CD4-positive, alpha-beta T cell treated with Interleukin-6 for 4 hours (primary cell): ENCODE measurements around the gene SARS1.
"Not testable (repeated sequence)": the region's sequence is repeated elsewhere in the genome, so short reads cannot be mapped to it uniquely, and the experiment has no call there.

Experiments used
- DNase-seq: peaks from one replicate; pipeline ENCODE4 v3.0.0-alpha.2; 2020; ENCODE audit warnings: mixed read lengths

SARS1 gene

DNA sequence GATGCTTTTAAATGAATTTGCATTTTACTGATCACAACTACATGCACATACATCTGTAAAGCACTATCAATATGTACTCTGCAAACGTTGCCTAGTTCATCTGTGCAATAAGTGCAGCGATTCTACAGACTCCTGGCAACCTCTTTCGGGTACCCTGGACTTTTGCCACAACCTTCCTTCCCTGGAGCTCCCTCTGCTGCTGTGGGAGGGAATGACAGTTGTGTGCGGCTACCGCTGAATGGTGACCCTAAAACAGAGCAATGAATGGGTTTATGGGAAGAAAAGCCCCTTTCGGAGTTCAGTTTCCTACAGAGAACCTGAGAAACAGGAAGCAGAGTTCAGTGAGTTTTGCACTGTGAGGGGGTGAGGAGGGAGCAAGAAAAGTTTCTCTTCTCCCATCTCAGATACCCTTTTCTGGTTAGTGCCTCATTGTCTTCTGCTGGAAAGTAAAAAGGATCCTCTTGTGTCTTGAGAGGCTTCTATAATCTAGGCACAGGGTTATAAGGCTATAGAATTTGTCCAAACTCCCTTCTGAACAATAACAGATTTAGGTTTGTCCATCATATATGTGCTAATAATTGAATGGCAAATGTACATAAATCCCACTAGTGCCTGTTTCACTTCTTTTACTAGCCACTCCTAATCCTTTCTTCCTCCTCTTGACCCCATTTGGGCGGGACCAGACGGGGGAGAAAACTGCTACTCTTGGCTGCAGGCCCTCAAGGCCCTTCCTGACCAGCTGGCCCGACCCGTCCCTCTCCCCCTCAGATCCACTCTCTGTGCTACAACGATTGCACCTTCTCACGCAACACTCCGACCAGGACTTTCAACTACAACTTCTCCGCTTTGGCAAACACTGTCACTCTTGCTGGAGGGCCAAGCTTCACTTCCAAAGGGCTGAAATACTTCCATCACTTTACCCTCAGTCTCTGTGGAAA lies 19.8 kb upstream of the SARS1 start:
- DNase-seq, result peak; percentile 55

DNA sequence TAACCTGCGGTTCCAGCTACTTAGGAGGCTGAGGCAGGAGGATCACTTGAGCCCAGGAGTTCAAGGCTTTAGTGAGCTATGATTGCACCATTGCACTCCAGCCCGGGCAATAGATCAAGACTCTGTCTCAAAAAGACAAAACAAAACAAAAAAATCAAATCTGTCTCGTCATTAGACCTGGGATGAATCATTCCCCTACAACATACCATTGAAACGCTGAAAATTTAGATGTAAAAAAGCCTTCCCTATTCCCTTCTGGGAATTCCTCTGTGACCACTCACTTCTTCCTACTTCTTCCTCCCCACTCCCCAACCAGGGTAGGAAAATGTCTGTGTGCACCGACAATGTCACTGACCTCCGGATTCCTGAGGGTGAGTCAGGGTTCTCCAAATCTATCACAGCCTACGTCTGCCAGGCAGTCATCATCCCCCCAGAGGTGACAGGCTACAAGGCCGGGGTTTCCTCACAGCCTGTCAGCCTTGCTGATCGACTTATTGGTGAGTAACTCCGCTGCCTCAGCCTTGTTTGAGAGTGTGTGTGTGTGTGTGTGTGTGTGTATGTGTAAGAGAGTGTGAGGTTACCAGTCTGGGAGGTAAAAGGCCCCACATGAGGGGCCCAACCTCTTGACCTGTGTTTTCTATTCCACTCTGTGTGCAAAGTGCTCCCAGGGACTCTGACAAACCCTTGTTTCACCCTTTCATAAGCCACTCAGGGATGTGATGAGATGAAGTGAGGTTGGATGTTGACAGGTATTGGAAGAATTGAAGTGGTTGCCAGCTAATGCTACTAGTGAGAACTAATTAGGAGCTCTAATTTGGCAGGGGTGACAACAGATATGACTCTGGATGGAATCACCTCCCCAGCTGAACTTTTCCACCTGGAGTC lies 16.3 kb upstream of the SARS1 start:
- no peak for DNase-seq

DNA sequence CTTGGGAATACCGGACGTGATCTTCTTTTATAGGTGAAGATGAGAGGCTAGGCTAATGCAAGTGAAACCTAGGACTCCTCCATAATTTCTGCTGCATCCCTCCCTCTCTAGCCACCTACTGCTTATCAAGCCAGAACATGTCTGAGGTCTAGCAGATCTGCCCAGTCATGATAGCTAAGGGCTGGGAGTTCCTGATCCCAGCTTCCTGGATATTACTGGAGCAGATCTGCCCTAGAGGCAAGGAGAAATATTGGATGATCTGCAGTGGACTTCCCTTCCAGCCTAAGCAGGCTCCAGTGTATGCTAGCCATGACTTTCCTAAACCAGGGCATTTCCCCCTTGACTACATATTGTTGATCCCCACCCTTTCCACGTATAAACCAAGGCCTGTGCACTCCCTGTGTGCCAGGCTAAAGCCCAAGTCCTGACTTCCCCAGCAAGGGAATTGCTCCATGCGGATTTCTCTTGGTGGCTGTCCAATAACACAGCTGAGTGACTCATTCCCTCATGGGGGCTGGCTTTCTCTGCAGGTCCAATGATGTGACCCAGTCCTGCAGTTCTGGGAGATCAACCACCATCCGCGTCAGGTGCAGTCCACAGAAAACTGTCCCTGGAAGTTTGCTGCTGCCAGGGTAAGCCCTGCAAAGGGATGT lies 15.5 kb upstream of the SARS1 start:
- DNase-seq, result no peak

DNA sequence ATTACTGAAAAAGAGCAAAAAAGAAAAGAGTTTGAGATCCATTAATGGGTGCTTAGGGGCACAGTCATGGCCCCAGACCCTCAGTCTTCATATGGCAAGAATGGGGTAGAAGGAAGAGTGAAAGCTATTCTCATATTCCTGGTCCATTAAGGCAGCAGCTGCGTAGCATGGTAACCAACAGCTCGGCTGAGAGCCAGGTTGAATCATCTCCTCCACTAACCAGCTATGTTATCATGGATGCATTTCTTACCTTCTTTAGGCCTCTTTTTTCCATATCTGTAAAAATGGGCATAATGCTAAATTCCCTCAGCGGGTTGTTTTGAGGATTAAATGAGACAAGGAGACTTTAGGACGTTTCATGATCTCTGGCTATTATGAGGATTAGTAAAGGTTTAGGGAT lies 15.0 kb upstream of the SARS1 start:
- no peak for DNase-seq

DNA sequence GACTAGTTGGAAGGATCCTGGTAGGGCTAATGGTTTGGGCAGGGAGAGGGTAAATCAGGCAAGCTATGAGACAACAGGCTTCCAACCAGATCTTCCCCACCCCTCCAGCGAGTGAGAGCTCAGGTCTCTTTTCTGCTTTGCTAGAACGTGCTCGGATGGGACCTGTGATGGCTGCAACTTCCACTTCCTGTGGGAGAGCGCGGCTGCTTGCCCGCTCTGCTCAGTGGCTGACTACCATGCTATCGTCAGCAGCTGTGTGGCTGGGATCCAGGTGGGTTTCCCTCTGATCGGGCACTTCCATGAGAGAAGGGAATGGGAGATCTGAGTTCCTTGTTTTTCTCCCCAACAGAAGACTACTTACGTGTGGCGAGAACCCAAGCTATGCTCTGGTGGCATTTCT lies 14.0 kb upstream of the SARS1 start:
- DNase-seq, result peak; percentile 27

DNA sequence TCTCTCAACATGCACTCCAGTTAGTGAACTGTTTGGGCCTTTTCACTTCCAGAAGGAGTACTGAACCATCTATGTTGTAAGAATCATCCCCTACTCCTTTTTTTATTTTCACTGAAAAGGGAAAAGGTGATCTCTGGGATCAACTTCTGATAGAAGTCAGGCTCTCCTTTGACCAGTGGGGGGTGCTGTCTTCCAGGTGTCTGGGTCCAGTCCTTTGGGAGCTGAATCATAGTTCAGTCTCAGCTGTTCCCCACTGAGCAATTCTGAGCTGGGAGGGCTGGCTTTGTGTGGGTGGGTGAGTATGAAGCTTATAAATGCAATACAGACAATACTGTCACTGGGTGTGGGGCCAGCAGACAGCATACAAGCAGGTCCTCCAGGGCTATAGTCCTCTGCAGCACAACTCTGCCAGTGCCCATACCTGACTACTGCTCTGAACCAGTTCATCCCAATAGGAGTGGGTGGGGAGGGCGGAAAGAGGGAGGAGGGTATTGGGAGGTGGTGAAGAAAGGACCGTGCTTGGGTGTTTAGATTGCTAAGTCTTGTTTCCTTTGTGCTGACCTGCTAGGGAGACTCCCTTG lies 12.5 kb upstream of the SARS1 start:
- DNase-seq, result peak; percentile 40

DNA sequence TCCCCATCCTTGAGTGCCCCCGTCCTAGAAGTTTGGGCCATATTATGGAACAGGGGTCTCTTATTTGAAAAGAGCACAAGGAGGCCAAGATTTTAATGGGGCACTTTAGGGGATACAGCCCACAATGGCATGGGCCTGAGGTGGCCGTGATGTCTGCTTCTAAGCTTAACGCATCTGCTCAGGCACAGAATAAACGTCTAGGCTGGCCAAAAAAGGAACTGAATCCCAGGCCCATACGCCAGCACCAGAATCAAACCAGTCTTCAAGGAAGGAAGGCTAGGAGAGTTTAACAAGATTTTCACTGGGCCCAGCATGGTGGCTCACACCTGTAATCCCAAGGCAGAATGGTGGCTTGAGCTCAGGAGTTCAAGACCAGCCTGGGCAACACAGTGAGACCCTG lies 9.2 kb upstream of the SARS1 start:
- no peak for DNase-seq

DNA sequence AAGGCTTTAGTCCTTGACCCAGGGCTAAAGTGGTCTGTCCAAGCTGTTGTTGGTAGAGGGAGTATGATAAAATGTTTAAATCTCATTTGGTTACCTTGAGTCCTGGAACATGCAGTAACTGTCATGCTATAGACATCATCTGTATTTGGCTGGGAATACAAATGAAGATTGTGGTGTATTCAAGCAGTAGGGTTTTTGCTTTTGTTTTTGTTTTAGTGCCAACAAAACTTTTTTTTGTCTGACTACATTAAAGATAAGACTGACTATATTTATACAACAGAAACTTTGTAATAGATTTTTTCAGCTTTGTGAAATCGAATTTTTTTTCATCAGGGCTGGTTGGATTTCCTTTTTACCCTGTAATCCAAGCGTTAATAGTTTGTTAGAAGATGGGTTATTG lies 7.4 kb upstream of the SARS1 start:
- no peak for DNase-seq

DNA sequence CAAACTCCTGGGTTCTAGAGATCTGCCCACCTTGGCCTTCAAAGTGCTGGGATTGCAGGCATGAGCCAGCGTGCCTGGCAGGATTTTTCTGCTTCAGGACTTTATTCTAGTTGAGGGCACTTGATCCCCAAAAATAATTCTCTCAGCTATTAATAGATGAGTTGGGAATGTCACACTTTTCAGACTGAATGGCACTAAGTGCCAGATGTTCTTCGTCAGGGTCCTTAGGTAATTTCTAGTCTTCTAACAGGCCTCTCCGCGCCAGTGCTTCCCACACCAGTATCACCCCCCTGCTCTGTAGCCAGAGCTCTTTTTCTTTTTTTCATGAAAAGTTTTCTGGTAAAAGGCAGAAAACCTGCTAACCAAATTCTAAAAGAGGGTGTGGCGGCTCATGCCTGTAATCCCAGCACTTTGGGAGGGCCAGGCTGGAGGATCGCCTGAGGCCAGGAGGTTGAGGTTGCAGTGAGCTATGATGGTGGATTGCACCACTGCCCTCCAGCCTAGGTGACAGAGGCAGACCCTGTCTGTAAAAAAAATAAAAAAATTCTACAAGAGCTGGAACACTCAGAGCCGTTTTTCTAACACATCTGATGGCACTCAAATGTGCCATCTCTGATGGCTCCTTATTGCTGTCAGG lies 6.1 kb upstream of the SARS1 start:
- DNase-seq, result no peak

DNA sequence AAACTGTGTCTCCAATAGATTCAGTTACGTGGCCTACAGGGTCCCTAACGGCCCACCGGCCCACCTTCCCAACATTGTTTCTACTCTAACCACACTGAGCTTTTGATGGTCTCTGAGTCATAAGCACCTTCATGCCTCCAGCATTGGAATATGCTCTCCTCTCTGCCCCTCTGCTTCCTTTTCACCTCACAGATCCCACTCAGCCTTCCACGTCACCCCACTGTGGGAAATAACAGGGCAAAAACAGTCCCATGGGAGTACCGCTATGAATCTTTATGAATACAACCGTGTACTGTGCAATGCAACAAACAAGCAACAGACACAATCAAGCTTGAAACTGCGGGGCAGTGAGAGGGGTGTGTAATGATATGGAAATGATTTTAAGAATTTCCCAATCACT lies 5.3 kb upstream of the SARS1 start:
- no peak for DNase-seq

DNA sequence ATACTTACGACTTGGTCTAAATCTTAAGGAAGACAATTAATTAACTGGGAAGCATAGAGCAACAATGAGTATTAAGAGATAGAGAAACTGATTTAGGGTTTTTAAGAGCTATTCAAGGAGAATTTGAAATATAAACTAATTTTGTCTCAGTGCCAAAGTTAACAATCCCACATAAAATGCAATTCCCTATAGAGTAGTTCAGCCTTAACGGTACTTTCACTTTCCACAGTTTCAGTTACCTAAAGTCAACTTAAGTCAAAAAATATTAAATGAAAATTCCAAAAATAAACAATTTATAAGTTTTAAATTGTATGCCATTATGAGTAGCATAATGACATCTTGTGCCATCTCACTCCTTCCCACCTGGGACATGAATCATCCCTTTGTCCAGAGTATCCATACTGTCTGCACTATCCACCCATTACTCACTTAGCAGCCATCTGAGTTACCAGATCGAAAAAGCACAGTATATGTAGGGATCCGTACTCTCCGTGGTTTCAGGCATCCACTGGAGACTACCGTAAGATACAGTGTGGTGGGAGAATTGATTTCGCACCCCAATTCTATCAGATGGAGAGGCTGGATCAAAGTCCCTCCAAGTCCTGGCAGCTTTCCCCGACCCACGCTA lies 4.8 kb upstream of the SARS1 start:
- DNase-seq, result no peak

DNA sequence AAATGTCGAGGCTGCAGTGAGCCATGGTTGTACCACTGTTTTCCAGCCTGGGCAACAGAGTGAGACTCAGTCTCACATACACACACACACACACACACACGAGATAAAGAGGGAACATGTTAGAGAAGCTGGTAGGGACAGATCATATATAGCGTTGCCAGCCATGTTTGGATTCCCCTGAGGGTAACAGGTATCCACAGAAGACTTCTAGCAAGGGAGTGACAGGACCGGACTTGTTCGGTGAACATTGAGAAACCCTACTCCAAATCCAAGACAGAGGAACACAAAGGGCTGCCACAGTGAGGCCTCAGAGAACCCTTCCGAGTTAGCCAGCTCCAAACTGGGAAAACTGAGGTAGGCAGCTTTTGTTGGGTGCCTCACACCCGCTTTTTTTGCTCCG lies 3.7 kb upstream of the SARS1 start:
- DNase-seq, result no peak

DNA sequence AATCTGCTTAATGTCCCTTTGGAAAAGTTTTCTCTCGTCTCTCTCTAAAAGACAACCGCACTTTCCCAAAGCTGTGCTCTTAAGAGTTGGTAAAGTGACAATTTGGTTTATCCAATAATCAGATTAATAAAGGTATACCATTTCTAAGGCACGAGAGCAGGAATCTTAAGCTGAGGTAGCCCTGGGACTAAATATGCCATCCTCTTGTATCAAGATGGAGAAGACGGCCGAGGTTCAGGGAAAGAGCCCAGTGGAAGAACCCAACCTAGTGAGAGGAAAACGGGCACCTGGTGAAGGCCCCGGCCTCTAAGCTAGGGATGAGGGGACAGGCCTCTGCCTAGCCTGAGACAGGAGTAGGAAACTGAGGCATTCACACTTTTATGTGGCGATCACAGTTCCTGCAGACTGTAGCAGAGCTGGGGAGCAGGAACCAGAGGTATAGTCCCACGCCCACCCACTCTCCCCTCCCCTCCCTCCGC lies 334 bp upstream of the SARS1 start:
- no peak for DNase-seq

DNA sequence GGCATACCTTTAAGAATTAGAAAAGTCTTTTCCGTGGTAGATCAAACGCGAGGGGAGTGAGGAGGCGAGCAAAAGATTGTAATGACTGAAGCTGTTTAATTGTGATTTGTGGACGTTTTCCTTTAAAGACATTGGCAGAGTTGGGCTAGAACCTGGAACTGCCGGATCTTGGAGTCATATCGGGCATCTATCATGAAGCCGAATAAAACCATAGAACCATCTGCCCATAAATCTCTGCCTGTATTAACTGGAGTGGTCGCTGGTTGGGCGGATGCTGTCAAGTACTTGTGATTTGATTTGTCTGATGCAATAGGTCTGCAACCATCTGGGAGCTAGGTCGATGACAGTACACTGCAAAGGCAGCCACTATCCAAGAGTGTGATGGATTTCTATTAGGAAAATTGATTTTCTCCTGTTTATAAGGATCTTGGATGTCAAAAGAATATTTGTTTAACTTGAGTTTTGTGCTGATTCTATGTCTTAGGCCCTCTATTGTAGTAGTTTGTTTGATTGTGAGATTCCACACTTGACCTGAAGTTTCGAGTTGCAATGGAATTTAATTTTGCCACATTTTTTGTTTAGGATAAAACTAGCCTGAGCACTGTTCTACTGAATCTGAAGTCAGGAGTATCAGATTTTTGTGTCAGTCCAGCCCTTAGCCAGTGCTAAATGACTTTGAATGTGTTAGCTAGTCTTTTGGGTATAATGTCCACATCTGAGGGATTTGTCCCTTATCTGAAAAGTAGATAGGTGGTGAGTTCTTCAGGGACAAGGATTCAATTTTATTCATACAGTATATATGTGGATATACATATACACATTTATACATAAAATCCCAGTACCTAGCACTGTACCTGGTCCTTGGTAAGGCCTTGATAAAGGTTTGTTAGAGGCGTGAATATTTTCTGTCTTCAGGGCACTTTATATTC lies 1.2 kb downstream of the SARS1 start:
- DNase-seq, result peak; percentile 40

DNA sequence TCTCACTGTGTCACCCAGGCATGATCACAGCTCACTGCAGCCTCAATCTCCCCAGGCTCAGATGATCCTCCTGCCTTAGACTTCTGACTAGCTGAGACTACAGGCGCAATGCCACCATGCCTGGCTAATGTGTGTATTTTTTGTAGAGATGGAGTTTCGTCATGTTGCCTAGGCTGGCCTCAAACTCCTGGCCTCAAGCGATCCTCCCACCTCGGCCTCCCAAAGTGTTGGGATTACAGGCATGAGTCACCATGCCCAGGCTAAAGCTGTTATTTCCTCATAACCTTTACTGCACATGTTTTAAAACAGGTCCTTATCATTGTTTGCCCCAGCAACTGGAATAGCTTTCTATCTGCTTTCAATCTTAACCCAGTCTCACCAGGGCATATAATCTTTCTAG lies 2.9 kb downstream of the SARS1 start:
- no peak for DNase-seq

DNA sequence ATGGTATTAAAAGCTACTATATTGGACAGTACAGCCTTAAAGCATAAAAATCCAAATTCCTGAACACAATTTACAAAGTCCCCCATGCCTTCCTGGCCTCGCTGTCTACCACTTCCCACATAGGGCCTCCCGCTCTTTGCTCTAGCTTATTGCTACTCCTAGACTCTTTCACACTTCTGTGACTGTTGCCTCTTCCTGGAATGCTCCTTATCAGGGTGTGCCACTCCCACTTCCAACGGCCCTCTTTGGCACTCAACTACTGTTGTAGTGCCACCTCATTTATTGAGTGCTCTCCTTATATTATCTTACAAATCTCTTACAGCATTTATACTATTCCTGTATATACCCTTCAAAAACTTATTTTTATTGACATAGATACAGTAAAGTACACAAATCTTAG lies 4.8 kb downstream of the SARS1 start:
- DNase-seq, result no peak

DNA sequence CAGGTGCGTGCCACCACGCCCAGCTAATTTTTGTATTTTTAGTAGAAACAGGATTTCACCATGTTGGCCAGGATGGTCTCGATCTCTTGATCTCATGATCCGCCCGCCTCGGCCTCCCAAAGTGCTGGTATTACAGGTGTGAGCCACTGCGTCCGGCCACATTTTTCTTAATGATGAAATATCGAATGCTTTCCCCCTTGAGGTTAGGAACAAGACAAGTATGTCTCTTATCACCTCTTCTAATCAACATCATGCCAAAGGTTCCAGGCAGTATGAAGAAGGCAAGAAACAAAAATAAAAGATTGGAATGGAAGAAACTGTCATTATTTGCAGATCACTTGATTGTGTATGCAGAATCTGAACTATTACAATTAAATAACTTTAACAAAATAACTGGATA lies 7.5 kb downstream of the SARS1 start:
- DNase-seq, result not testable (repeated sequence)

DNA sequence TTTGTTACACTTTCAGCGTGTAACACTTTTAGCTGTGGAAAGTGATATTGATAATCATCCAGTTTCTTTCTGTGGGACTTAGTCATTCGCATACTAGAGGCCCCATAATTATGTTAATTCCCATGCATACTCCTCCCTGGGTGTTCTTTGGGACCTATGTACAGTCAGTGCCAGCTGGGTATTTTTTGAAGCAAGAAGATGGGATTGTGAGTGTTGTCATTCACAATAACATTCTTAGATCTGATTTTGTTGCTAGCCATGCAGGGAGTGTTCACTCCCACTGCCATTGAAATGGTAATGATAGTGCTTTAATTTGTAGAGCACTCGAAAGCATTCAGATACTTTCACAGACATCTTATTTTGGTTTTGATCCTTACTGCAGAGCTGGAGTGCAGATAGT lies 11.6 kb downstream of the SARS1 start:
- DNase-seq, result no peak

DNA sequence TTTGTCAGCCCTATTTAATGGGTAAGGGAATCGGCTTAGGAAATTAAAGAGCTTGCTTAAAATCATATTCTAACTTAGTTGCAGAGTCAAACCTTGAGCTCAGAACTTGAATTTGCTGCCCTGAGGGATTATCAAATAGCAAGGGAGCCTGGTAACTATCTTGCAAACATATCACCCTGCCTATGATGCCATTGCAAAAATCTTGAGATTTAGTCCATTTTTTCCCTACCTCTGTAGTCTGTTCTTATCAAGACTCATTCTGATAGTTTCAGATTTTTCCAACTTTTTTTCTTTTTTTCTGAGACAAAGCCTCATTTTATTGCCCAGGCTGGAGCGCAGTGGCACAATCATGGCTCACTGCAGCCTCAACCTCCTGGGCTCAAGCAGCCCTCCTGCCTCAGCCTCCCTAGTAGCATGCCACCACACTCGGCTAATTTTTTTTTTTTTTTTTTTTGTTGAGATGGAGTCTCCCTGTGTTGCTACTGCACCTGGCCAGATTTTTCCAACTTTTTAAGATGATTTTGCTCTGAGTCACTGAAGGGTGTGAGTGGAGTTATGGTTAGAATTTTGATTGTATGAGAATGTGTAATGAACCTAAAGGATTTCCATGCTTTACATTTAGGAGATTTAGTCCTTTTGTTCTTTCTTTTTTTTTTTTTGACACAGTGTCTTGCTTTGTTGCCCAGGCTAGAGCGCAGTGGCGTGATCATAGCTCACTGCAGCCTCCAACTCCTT lies 12.2 kb downstream of the SARS1 start:
- DNase-seq, result no peak

DNA sequence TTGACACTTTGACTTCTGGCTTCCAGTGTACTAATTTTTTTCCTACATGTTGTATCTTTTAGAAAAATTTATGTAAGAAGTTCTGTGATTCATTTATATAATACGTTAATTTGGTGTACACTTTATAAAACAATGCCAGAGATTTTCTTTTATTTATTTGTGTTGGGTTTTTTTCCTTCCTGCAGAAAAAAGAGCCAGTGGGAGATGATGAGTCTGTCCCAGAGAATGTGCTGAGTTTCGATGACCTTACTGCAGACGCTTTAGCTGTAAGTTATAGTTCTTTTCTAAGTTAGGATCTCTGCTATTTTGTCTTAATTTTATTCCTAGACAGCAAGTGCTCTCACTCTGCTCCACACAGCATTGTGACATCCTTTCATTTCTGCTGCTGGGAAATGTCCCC lies 14.4 kb downstream of the SARS1 start:
- DNase-seq, result no peak
